HepG2 (cell line): ENCODE measurements around the gene AP4M1.

Experiments
- KDM4B ChIP-seq: sonication (generic); formaldehyde crosslinking; IDR thresholded peaks from 2 replicates; pipeline ENCODE4 v1.4.0; 2020; ENCODE audit warnings: missing genetic modification reagents
- ZBTB7A ChIP-seq: sonication (generic); formaldehyde crosslinking; IDR thresholded peaks from 2 replicates; pipeline ENCODE4 v1.8.0; 2022; ENCODE audit warnings: mild to moderate bottlenecking, missing genetic modification reagents
- ZNF331 ChIP-seq: sonication (generic); formaldehyde crosslinking; IDR thresholded peaks from 2 replicates; pipeline ENCODE4 v1.4.0; 2020; ENCODE audit warnings: missing genetic modification reagents

DNA sequence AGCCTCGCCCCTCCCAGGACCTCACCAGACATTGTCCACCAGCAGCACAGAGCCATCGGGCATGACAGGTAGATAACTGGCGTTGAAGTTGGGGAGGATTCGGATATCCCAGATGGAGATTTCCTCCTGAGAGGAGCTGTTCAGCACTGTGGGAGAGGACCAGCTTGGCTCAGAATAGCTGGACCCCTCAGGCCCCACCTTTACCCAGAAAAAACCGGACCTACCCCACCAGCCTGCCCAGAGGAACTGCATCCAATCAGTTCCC, 55.6 kb downstream of the AP4M1 start:
- TF ChIP-seq ZNF331 (CRISPR knock-in tag) (no peak), KDM4B (no peak), ZBTB7A (no peak)
